Measurements from ENCODE around the gene BRAP. TPM values are rescaled to one million over a fixed set of nuclear protein-coding genes. Genes with fewer than 3 reads are reported as not detected.

Gene BRAP
- total RNA-seq, 4 donors from 2014 or later = 21.7 to 26.5 (median 23.1) TPM

DNA sequence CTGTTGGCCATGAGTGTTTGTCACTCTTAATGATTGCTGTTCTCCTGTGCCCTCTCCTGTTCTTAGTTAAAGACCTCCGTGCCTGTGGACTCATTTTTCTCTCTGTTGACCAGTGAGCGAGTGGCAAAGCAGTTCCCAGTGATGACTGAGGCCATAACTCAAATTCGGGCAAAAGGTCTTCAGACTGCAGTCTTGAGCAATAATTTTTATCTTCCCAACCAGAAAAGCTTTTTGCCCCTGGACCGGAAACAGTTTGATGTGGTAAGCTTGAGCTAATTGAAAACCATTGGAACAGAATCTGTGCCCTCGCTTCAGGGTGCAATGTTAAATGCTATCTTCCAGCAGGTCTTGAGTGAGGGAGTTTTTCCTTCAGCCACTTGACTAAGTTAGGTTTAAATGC lies 19.9 kb upstream of the BRAP start:
- ATAC-seq = no peak
- no peaks in the 10 kb centered on the region for H3K27me3 ChIP-seq
- no peaks in the 10 kb centered on the region for H3K4me1 ChIP-seq
- 83 to 92% methylated on average over 2 to 5 of the region's 5 CpGs for WGBS, 2 donors (ENCODE audit: low coverage in 1 of 2)
- TF ChIP-seq, protein P1, sequence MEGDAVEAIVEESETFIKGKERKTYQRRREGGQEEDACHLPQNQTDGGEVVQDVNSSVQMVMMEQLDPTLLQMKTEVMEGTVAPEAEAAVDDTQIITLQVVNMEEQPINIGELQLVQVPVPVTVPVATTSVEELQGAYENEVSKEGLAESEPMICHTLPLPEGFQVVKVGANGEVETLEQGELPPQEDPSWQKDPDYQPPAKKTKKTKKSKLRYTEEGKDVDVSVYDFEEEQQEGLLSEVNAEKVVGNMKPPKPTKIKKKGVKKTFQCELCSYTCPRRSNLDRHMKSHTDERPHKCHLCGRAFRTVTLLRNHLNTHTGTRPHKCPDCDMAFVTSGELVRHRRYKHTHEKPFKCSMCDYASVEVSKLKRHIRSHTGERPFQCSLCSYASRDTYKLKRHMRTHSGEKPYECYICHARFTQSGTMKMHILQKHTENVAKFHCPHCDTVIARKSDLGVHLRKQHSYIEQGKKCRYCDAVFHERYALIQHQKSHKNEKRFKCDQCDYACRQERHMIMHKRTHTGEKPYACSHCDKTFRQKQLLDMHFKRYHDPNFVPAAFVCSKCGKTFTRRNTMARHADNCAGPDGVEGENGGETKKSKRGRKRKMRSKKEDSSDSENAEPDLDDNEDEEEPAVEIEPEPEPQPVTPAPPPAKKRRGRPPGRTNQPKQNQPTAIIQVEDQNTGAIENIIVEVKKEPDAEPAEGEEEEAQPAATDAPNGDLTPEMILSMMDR (IDR thresholded peaks at IDR 0.05) = no peak
- TF ChIP-seq POLR2AphosphoS5 (IDR thresholded peaks at IDR 0.05) = no peak
- no peak for TF ChIP-seq POLR2A (IDR thresholded peaks at IDR 0.05)
- no peak for TF ChIP-seq EP300 (IDR thresholded peaks at IDR 0.05)
- H3K4me3 ChIP-seq = no peak overlapping the region
- no peaks in the 10 kb centered on the region for H3K9me3 ChIP-seq
- peaks cover 0 to 94% of the 10 kb centered on the region in 2 donors for H3K36me3 ChIP-seq
- no peak overlapping the region for H3K27ac ChIP-seq

GRCh38 chr12:111699962-111700361 lies 14.2 kb upstream of the BRAP start:
- Histone ChIP-seq H3K4me1 (no peaks in the 10 kb centered on the region), H3K9me3 (no peaks in the 10 kb centered on the region), H3K4me3 (no peak overlapping the region), H3K36me3 (peaks cover 0 to 94% of the 10 kb centered on the region in 2 donors), H3K27ac (no peak overlapping the region), H3K27me3 (no peaks in the 10 kb centered on the region)
- WGBS, 2 donors (ENCODE audit: low coverage in 1 of 2) = 66 to 86% methylated on average over 2 of the region's 2 CpGs
- TF ChIP-seq EP300 (IDR thresholded peaks at IDR 0.05) (no peak), POLR2A (IDR thresholded peaks at IDR 0.05) (no peak), POLR2AphosphoS5 (IDR thresholded peaks at IDR 0.05) (no peak)
- TF ChIP-seq, protein P1 (IDR thresholded peaks at IDR 0.05) = no peak
- no peak for ATAC-seq

- Histone ChIP-seq H3K9me3 (no peaks in the 10 kb centered on the region), H3K4me3 (no peak overlapping the region), H3K4me1 (no peaks in the 10 kb centered on the region), H3K27me3 (no peaks in the 10 kb centered on the region), H3K36me3 (peaks cover 0 to 63% of the 10 kb centered on the region in 2 donors), H3K27ac (no peak overlapping the region)
- TF ChIP-seq, protein P1 (IDR thresholded peaks at IDR 0.05) = no peak
- no peak for TF ChIP-seq POLR2AphosphoS5 (IDR thresholded peaks at IDR 0.05)
- no peak for TF ChIP-seq POLR2A (IDR thresholded peaks at IDR 0.05)
- no peak for TF ChIP-seq EP300 (IDR thresholded peaks at IDR 0.05)
- no peak for ATAC-seq
- 97 to 100% methylated on average over 1 to 5 of the region's 5 CpGs for WGBS, 2 donors (ENCODE audit: low coverage in 1 of 2)
Measured at GRCh38 chr12:111693818-111694217, 8.1 kb upstream of the BRAP start.

DNA sequence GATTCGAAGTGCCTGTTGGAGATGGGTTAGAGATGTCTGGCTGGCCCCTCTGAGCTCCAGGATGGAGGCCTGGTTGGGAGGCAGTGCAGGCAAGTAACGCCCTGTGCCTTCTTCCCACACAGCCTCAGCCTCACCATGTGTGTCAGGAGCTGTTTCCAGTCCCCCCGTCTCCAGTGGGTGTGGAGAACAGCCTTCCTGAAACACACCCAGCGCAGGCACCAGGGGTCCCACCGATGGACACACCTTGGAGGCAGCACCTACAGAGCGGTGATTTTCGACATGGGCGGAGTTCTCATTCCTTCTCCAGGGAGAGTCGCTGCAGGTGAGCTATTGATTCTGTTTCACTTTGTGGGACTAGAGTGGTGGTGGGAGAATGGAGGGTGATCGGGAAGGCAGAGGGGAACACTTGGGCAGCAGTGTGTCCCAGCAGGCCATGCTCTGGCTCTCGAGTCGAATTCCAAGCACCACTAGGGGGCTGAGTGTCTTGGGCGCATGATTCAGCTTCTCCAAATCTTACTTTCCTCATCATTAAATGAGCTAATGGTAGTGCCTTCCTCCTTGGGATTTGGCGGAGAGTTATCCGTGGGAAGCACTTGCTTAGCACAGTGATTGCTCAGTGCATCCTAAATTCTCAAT lies 6.9 kb upstream of the BRAP start:
- Histone ChIP-seq H3K27ac (no peak overlapping the region), H3K4me3 (no peak overlapping the region), H3K36me3 (peaks cover 0 to 52% of the 10 kb centered on the region in 2 donors), H3K4me1 (no peaks in the 10 kb centered on the region), H3K27me3 (no peaks in the 10 kb centered on the region), H3K9me3 (no peaks in the 10 kb centered on the region)
- WGBS, 2 donors (ENCODE audit: low coverage in 1 of 2) = 73 to 85% methylated on average over 5 to 6 of the region's 15 CpGs
- no peak for TF ChIP-seq POLR2A (IDR thresholded peaks at IDR 0.05)
- TF ChIP-seq EP300 (IDR thresholded peaks at IDR 0.05) = no peak
- TF ChIP-seq, protein P1 (IDR thresholded peaks at IDR 0.05) = no peak
- TF ChIP-seq POLR2AphosphoS5 (IDR thresholded peaks at IDR 0.05) = no peak
- no peak for ATAC-seq

DNA sequence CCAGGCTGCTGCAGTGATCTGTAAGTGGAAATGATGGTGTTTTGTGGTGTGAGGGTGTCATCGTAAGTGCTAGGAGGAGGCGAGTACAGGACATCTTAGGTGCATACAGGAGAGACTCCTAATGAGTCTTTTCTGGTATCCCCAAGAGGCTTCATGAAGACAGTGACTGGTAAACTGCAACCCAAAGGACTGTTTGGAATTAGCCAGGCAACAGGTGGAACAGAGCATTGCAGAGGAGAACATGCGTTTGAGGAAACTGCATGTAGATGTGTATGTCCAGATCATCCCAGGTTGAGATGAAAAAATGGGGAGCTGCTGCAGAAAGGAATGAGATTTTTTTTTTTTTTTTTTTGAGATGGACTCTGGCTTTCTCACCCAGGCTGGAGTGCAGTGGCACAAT lies 5.5 kb upstream of the BRAP start:
- Histone ChIP-seq H3K27me3 (no peaks in the 10 kb centered on the region), H3K9me3 (no peaks in the 10 kb centered on the region), H3K27ac (no peak overlapping the region), H3K4me1 (peaks cover 0 to 14% (median 8%) of the 10 kb centered on the region in 3 donors), H3K36me3 (peaks cover 0 to 38% of the 10 kb centered on the region in 2 donors), H3K4me3 (no peak overlapping the region)
- 84 to 100% methylated on average over 2 to 3 of the region's 3 CpGs for WGBS, 2 donors (ENCODE audit: low coverage in 1 of 2)
- no peak for ATAC-seq
- no peak for TF ChIP-seq POLR2AphosphoS5 (IDR thresholded peaks at IDR 0.05)
- TF ChIP-seq EP300 (IDR thresholded peaks at IDR 0.05) = no peak
- TF ChIP-seq, protein P1 (IDR thresholded peaks at IDR 0.05) = no peak
- no peak for TF ChIP-seq POLR2A (IDR thresholded peaks at IDR 0.05)
